HG02678 (cell line): ENCODE results near the gene SMPDL3B.

Experiments used
- ATAC-seq: cut with Tn5 transposase; IDR thresholded peaks from one replicate; pipeline ENCODE4 v1.9.1; 2021; ENCODE audit warnings: mild to moderate bottlenecking, moderate library complexity; ENCODE audit not compliant: unreplicated experiment

SMPDL3B gene, protein sequence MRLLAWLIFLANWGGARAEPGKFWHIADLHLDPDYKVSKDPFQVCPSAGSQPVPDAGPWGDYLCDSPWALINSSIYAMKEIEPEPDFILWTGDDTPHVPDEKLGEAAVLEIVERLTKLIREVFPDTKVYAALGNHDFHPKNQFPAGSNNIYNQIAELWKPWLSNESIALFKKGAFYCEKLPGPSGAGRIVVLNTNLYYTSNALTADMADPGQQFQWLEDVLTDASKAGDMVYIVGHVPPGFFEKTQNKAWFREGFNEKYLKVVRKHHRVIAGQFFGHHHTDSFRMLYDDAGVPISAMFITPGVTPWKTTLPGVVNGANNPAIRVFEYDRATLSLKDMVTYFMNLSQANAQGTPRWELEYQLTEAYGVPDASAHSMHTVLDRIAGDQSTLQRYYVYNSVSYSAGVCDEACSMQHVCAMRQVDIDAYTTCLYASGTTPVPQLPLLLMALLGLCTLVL

DNA sequence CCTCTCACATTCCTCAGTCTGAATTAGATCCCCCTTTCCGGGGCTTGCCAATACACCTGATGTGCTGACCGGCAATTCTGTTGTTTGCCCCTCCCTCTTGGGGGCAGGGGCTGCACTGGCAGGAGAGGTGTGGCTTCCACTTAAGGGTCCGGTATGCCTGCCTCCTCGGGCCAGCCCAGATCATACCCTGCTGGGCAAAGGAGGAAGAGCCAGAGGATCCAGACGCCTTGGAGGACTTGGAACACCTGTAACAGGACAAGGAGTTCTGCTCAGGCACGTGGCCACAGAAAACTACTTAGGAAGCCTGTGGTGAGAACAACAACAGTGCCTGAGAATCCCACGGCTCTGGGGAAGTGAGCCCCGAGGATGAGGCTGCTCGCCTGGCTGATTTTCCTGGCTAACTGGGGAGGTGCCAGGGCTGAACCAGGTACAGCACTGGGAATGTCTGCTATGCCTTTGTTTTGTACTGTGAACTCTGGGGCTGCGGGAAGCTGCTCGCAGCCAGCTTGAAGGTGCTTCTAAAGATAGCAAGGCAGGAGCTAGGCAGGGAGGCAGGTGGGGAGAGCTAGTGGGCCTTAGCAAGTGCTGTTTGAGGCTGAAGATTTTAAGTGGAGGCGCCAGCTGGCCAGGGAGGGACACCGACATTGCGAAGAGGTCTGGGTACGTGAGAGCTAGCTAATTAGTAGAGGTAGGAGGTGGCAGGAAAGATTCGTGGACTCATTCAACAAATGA is at the start of gene SMPDL3B:
TSS of gene SMPDL3B (plus strand) at position 183 of the 732 bp plus-strand sequence. CDS start at position 367, 184 bp downstream.
- ATAC-seq: no peak

DNA sequence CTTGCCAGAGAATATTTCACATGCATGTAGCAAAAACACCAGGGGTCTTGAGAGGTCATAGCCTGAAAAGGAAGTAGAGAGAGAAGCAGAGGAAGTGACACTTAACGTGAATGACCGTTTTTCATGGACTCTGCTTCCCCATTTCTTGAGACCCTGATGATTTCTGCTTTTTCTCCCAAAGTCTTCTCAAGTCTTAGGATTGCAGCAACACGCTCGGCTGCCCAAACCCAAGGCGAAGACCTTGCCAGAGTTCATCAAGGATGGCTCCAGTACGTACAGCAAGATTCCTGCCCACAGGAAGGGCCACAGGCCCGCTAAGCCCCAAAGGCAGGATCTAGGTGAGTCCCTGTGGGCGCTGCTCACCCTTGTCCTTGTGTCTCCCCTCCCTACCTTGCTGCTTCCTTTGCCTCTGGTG is 49.7 kb upstream of the SMPDL3B start:
- ATAC-seq: no peak

DNA sequence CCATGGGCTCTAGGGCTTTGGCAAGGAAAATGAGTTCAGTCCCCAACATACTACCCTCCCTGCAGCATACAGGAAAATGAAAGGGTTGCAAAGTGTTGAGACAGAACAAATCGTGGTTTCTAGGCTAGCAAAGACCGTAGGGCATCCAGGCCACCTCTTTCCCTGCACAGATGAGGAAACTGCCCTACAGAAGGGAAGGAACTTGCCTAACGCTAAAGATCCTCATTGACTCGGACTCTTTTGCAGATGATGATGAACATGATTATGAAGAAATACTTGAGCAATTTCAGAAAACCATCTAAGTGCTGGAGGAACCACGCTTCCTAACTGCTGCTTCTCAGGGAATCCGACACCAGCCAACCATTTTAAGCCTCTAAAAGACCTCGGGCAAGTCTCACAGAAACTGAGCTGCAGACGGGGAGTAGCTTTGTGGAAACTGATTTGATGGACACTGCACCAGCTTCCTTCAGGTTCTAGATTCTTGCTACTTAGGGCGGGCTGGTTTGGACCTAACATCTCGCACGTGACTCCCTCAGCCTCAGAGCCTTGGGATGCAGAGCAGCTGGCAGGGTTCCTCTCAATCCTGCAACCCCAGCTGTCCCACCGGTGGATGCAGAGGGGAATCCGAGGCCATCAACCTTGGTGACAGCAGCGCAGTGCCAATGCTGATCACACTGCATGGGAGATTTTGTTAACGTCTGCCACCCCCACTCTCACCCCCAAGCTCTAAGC is 49.0 kb upstream of the SMPDL3B start:
- ATAC-seq: no peak

DNA sequence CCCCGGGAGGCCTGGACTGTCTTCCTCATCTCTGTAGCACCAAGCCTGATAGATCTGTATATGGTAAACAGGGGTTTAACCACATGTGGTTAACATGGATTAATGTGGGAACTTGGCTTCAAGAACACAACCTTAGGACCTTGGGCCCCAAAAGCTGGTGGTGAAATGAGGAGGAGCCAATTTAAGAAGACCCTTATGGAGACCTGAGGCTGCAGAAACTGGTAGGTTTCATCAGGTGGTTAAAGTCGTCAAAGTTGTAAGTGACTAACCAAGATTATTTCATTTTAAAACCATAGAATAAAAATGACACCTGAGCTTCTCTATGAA is 48.5 kb upstream of the SMPDL3B start:
- no peak for ATAC-seq

DNA sequence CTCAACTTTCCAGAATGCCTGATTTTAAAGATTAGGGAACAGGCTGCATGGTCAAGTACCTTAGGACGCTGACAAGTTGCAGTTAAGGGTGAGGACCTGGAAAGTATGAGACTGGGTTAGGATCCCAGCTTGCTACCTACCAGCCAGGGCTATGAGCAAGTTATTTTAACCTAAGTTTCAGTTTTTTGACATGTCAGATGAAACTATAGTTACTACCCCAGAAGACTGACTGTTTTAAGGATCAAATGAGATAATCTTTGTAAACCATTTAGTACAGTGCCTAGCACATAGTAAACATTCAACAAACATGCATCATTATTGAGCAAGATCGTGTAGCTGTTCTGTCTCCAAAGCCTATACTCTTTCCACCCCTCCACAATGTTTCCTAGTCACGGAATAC is 48.1 kb upstream of the SMPDL3B start:
- ATAC-seq: no peak

DNA sequence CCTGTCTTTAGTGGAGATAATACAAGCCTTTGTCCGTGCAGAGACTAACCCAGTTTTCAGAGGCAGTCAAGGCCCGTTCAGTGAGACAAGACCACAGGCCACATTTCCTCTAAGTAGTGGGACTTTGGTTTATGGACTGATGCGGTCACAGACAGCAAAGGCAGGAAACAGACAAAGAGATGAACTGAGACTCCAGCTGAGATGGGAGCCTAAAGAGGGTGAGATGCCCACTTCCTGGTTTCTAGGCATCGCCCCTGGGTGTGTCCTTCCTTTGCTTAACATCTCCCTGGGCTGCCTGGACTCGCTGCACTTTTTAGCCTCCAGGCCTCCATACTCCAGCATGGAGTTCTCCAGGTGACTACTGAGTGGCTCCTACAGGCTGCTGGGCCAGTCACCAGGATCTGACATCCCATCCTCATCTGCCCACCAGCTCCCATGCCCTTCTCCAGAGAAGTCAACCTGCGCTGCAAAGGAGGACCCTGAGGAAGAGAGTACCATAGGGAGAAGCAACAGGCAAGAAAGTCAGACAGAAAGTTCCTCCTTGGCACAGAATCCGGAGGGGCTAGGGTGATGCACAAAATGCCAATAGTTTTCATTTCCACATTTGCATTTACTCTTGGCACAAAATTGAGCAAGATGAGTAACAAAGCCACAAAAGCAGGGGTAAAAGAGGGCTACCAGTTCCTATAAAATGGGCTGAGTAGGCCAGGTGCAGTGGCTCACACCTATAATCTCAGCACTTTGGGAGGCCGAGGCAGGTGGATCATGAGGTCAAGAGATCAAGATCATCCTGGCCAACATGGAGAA is 47.4 kb upstream of the SMPDL3B start:
- no peak for ATAC-seq

DNA sequence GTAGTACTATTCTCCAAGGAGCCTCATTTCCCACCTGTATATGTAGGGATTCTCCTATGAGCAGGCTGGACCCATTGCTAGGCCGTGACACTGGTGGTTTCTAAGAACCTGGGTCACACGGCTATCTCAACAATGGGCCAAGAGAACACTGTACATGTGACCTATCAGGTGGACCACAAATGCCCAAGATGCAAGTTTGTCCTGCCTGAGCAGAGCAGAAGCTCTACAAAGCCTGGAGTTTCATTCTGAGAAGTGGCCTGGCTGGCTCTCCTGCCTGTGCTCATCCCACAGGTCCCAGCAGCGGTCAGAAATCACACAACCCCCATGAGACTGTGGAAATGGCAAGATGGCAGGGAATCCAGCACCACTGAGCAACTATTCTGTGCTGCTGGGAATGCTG is 45.3 kb upstream of the SMPDL3B start:
- ATAC-seq: no peak

DNA sequence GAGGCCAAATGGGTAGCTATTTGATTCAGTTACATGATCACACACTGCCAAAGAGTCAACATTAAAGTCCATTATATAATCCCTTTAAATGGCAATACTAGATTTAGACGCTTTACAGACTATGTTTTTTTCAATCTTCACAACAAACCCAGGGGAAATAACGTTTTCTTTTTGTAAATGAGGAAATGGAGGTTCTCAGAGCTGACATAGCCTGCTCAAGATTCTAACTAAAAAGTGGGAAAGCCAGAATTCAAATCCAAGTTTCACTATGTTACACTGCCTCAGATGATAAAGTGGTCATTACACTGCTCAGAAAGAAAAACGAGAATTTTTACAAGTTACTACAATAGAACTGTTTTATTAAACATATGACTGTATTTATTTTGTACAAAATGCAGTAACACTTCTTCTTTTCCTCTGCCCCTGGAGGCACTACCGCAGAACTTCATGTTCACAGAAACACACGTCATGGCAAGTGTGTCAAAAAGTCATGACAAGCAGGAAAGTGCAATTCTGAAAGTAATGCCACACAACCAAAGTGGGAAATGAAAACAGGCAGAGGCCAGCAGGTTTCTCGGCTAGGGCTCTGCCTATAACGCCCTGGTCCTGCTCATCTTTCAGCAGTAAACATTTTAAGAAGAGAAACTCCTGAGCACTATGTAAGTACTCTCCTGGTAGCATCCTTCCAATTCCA is 43.5 kb upstream of the SMPDL3B start:
- peak; percentile 41 for ATAC-seq

DNA sequence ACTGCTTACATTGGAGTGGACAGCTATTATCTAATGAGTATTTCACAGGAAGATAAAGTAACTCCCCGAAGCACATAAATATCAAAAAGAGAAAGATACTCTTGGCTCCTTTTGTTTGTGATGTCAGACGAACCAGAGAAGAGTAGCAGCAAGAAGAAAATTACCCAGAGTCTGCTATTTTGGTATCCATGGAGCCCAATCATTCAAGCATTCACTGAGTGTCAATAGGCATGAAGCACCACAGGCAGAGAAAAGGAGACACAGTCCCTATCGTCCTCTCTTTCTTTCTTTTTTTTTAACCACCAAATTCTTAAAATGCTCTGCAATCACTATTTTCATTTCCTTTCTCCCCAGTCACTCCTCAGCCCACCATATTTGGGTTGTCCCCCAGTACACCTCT is 40.3 kb upstream of the SMPDL3B start:
- no peak for ATAC-seq

DNA sequence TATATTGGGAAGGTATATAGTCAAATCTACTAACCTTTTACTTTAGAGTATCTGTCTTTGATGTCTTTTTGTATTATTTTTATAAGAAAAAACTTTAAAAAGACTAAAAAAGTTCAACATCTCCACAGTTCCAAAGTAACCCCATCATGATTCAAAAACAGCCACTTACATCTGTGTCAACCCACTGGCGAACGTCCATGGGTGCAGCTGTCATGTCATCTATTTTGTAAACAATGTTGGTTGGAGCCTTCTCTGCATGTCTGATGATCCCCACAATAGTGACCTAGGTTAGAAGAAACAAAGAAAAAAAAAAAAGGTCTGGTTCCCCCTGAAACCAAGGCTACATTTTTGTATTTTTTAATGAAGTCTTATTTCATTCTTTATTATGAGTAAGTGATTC is 28.0 kb upstream of the SMPDL3B start:
- no peak for ATAC-seq

DNA sequence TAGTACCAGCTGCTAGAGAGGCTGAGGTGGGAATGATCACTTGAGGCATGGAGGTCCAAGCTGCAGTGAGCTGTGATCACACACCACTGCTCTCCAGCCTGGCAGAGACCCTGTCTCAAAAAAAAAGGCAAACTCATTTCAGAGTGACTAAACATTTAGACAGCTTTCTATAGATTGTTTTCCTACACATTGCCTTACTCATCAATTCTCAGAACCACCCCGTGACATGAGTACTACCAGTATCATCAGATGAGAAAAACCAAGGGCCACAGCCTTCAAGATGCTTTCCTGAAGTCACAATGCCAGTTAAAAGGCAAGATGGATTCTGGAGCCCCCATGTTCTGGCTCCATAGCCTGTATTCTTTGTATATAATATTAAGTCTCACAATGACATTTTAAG is 22.4 kb upstream of the SMPDL3B start:
- ATAC-seq: no peak

DNA sequence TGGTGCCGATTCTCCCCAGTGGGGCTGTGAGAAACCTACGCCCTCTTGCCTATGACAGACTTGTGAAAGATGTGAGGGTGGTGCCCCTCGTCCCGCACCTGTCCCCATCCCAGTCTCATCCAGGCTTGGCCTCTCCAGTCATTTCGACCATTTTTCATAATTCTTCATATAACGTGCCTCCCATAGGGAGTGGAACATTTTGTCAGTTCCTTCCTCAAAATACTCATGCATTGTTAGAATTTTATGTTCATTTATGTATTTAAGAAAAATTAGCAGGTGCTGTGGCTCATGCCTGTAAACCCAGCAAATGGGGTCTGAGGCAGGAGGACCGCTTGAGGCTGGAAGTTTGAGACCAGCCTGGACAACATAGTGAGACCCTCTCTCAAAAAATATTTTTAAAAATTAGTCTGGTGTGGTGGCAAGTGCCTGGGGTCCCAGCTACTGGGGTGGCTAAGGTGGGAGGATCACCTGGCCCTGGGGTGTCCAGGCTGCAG is 19.7 kb upstream of the SMPDL3B start:
- ATAC-seq: no peak

DNA sequence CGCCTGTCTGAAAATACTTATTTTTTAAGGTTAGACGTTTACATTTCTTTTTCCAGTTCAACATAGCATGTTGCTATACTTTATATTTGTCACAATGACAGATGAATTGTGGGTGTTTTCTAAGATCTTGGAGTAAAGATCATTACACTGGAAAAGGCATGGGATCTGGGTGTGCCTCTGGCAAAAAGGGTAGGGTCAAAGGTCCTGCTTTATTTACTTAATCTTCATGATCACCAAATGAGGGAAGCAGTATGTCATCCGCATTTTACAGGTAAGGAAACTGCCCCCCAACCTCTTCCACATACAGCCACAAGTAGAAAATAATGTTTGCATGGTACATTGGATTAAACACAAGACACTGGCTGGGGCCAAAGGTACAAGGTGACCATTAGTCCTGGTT is 12.5 kb upstream of the SMPDL3B start:
- ATAC-seq: no peak

DNA sequence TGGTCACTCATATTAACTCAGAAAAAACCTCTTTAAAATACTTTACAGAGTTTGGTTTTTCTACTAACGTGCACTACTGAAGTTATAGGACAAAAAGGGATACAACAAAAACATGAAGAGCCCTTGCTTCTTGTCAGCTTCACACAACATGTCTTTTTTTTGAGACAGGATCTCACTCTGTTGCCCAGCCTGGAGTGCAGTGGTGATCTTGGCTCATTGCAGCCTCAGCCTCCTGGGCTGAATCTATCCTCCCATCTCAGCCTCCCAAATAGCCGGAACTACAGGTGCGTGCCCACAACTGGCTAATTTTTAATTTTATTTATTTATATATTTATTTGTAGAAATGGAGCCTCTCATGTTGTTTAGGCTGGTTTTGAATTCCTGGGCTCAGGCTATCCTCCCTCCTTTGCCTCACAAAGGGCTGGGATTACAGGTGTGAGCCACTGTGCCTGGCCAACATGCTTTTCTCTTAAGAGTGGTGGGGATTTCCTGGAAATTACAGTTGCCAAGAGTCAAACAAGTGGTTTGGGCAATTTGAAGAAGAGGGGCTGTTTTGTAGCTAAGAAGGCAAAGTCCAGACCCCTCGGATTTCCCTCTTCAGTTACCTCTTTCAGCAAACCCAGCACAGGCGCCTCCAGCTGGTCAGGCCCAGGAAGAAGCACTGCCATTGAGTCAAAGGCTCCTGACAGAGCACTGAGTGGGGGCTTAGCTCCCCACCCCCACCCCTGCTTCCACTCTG is 6.4 kb upstream of the SMPDL3B start:
- ATAC-seq: no peak

DNA sequence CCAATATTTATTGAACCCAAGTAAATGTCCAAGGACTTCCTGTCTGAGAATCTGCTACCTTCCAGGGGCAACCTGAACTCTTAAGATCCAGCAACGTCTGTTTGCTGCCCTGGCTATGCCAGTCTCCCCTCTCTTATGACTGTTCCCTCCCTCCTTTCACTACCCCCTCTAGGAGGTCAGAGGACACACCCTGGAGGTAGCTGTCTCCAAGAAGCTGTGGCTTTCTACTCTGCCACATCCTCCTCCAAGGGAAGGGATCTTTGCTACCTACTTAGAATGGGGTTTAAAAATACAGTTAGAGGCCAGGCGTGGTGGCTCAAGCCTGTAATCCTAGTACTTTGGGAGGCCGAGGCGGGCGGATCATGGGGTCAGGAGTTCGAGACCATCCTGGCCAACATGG is 3.6 kb upstream of the SMPDL3B start:
- ATAC-seq: no peak

DNA sequence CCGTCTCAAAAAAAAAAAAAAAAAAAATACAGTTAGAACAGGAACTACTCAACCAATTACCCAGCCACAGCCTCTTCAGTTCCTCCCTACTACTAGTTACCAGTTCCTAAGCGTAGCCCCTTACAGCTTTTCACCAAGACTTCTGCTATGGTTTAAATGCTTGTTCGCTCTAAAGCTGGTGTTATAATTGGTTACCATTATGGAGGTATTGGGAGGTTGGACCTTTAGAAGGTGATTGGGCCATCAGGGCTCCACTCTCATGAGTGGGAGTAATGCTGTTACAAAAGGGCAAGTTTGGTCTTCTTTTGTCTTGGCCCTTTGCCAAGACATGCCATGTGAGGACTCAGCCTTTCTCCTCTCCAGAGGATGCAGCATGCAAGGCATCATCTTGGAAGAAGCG is 3.0 kb upstream of the SMPDL3B start:
- ATAC-seq: no peak

DNA sequence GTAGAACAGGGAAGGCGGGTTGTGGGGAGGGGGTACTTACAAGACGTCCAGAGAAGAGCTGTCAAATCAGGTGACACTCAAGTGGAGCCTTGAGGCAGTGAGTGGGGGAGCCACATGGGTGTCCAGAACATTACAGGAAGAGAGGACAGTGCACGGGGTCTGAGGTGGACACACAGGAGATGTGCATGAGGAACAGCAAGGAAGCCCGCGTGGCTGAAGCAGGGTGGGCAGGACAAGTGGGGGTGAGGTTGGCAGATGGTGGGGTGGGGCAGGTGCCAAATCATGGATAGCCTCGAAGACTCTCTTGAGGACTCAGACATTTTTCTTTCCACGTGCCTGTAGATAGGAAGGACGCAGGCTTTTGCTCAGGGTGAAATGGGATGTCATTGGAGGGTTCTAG is 921 bp downstream of the SMPDL3B start:
- ATAC-seq: no peak

DNA sequence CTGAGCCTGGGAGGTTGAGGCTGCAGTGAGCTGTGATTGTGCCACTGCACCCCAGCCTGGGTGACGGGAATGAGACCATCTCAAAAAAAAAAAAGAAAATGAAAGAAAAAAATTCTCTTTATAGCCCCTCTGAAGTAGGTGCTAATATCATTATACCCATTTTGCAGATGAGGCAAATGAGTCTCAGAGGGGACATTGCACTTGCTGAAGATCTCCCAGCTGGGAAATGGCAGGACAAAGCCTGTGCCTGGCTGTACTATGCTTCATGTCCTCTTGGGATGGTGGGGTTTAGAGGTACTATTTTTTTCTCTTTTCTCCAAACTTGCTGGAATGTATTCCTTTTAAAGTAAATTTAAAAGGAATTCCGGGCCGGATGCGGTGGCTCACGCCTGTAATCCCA is 1.6 kb downstream of the SMPDL3B start:
- ATAC-seq: no peak

DNA sequence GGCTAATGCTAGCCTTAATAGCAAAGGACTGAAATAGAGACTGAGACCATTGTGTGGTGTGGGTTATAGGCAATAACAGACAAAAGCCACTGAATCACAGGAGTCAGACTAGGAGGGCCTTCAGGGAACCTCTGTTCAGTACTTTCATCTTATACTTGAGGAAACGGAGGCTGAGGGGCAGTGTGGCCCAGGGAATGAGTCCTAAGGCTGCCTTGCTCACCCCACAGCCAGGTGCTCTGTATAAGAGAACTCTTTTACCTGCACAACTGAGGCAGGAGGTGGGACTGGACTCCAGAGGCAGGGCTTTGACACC is 2.7 kb downstream of the SMPDL3B start:
- no peak for ATAC-seq

DNA sequence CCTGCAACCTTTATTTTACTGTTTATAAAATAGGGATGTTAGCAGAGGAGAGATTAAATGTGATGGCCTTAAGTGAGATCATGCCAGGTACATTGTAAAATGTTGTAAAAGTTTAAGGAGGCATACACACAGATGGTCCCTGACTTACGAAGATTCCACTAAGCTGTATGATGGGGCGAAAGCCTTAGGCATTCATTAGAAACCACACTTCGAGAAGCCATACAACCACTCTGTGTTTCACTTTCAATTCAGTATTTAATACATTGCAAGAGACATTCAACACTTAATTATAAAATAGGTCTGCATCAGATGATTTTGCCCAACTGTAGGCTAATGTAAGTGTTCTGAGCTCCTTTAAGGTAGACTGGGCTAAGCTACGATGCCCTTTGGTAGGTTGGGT is 3.7 kb downstream of the SMPDL3B start:
- no peak for ATAC-seq
